Neutrophil (primary cell): ENCODE results near the gene MRPS34.

Source experiments
- H3K27ac ChIP-seq: fragments of 200-600 bp; sonication (generic); 2 replicates; pipeline ENCODE4 v1.5.1; 2016; ENCODE audit warnings: mild to moderate bottlenecking, moderate library complexity
- H3K27me3 ChIP-seq: fragments of 200-600 bp; sonication (generic); 2 replicates; pipeline ENCODE4 v1.6.0; 2016; ENCODE audit warnings: mild to moderate bottlenecking
- H3K36me3 ChIP-seq: fragments of 200-600 bp; sonication (generic); 2 replicates; pipeline ENCODE4 v1.5.1; 2017
- H3K4me1 ChIP-seq, 2 experiments: fragments of 200-600 bp in 1 of 2; sonication (generic) in 1 of 2; 1 replicate in 1 of 2; 2 replicates in 1 of 2; pipeline versions ENCODE4 v1.5.1 to v1.6.1; 2013 to 2016; ENCODE audit warnings: low read depth in 1 of 2, low read length in 1 of 2, mild to moderate bottlenecking in 1 of 2, moderate library complexity in 1 of 2; ENCODE audit not compliant: control insufficient read depth in 1 of 2, insufficient read depth in 1 of 2
- H3K4me3 ChIP-seq, 2 experiments: fragments of 200-600 bp in 1 of 2; sonication (generic) in 1 of 2; 1 replicate in 1 of 2; 2 replicates in 1 of 2; pipeline ENCODE4 v1.5.1; 2013 to 2016; ENCODE audit warnings: low read depth in 1 of 2, low read length in 1 of 2, mild to moderate bottlenecking in 1 of 2, moderate library complexity in 1 of 2
- H3K9me3 ChIP-seq: fragments of 200-600 bp; sonication (generic); 2 replicates; pipeline ENCODE4 v1.5.1; 2016
- CTCF ChIP-seq: fragments of 200-600 bp; sonication (generic); IDR thresholded peaks from 2 replicates; pipeline ENCODE4 v1.5.1; 2016; ENCODE audit warnings: antibody characterized with exemption

MRPS34 gene

GRCh38 chr16:1731603-1732002 is 41.3 kb downstream of the MRPS34 start:
- Histone ChIP-seq H3K27me3 (no peaks in the 10 kb centered on the region), H3K36me3 (peaks cover 75% of the 10 kb centered on the region), H3K27ac (peak overlapping the region; percentile 56), H3K4me3 (no peak overlapping the region), H3K4me1 (peaks cover 7 to 9% of the 10 kb centered on the region in 2 experiments), H3K9me3 (no peaks in the 10 kb centered on the region)
- no peak for TF ChIP-seq CTCF

- no peaks in the 10 kb centered on the region for H3K27me3 ChIP-seq
- peak overlapping the region; percentile 56 for H3K27ac ChIP-seq
- H3K4me3 ChIP-seq = no peak overlapping the region
- peaks cover 80% of the 10 kb centered on the region for H3K36me3 ChIP-seq
- H3K4me1 ChIP-seq = peaks cover 7 to 9% of the 10 kb centered on the region in 2 experiments
- H3K9me3 ChIP-seq = no peaks in the 10 kb centered on the region
- no peak for TF ChIP-seq CTCF
Measured at GRCh38 chr16:1731073-1731472, 41.9 kb downstream of the MRPS34 start.

- H3K27ac ChIP-seq = no peak overlapping the region
- H3K4me1 ChIP-seq = peaks cover 7 to 9% of the 10 kb centered on the region in 2 experiments
- H3K27me3 ChIP-seq = no peaks in the 10 kb centered on the region
- H3K9me3 ChIP-seq = no peaks in the 10 kb centered on the region
- H3K4me3 ChIP-seq = no peak overlapping the region
- peaks cover 85% of the 10 kb centered on the region for H3K36me3 ChIP-seq
- no peak for TF ChIP-seq CTCF
Measured at GRCh38 chr16:1729445-1729844, 43.5 kb downstream of the MRPS34 start.

GRCh38 chr16:1729026-1729425 is 43.9 kb downstream of the MRPS34 start:
- Histone ChIP-seq H3K4me1 (peaks cover 7 to 9% of the 10 kb centered on the region in 2 experiments), H3K27ac (no peak overlapping the region), H3K9me3 (no peaks in the 10 kb centered on the region), H3K36me3 (peaks cover 81% of the 10 kb centered on the region), H3K4me3 (no peak overlapping the region), H3K27me3 (no peaks in the 10 kb centered on the region)
- TF ChIP-seq CTCF = no peak

- Histone ChIP-seq H3K36me3 (peaks cover 70% of the 10 kb centered on the region), H3K9me3 (no peaks in the 10 kb centered on the region), H3K4me3 (no peak overlapping the region), H3K4me1 (peaks cover 12 to 16% of the 10 kb centered on the region in 2 experiments), H3K27me3 (no peaks in the 10 kb centered on the region), H3K27ac (no peak overlapping the region)
- no peak for TF ChIP-seq CTCF
Measured at GRCh38 chr16:1727651-1728624, 45.0 kb downstream of the MRPS34 start.
